CD4-positive, alpha-beta T cell treated with Interleukin-17A for 1 hour (primary cell): ENCODE measurements around the gene ALDOC.

Source experiments
- DNase-seq: peaks from one replicate; pipeline ENCODE4 v3.0.0-alpha.2; 2020

The ALDOC gene

DNA sequence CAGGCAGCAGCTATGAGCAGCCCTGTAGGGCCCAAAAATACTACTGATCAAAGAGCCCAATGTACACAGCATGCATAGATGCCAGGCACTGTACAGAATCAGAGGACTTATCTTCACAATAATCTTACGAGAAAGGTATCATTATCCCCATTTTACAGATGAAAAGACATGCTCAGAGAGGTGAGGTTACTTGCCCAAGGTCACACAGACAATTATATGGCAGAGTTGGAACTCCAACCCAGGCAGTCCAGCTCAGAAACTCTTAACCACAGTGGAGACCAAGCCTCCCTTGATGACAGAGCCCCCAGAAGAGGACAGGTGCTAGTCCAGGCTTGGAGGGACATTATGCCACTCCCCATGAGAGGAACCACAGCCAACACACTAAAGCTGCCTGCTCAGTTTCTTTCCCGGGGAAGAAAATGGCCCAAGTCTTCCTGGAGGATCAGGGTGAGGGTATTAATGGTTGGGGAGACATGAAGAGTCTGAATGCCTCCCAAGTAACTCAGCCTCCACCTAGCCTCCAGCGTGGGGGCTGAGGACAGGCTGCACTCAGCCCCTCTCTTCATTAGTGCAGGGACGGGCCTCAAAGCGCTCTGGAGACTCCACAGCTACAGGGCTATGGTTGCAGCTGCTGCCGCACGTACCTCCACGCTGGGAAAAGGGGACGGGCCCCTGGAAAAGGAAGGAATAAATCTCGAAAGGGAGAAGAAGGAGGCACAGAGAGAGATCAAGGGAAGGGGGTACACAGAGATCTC, 25.1 kb downstream of the ALDOC start:
- no peak for DNase-seq

DNA sequence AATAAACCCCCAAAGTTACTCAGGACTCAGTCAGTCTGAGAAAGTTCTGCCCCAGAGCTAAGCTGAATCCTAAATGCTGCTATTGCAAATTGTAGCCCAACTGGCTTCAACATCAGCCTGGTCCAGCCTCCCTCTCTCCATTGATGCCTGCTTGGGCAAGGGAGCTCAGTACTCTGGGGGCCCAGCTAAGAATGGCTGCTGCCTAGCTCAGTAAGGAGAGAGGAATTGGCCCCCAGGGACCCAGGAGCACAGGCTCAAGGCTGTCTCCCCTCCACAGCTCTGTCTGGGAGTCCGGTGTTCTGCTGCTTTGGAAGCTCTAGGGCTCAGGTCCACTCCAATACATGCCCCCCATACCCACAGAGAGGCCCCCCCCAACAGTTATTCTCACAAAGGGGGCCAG, 25.8 kb downstream of the ALDOC start:
- DNase-seq: no peak

DNA sequence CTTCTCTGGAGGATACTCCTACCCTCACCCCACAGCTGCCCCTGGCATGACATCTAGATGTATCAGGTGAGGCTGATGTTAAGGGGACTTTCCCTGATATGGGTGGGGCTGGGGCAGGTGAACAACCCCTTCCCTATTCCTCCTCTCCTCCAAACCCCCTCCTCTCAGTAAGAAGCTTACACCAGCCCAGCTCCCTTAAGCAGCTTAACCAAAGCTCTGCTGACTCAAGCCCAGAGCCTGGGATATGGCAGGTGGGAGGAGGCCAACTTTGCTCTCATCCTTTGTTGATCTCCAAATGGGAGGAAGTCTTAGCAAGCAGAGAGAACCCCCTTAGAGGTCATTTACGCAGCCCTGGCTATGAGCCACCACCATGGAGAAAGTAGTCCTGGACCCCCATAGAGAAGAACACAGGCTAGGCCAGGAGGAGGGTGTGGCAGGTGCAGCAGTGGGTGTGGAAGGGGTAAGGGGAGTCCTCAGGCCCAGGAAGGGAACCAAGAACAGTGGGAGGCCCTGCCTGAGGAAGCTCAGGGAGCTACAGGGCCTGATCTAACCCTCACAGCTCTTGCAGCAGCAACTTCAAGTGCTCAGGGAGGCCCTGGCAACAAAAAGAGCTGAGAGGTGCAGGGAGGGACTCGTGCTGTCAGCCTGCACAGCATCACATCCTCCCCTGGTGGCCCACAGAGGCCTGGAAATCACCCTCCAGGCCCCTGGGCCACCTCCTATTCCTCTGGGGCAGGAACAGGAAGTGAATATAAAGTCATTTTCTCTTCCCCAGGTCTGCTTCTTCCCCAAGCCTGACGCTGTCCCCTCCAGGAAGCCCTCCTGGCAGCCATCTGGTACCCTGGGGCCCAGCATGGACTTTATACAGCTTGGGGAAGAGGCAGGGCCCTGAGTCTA, 27.2 kb downstream of the ALDOC start:
- DNase-seq: peak; percentile 83

DNA sequence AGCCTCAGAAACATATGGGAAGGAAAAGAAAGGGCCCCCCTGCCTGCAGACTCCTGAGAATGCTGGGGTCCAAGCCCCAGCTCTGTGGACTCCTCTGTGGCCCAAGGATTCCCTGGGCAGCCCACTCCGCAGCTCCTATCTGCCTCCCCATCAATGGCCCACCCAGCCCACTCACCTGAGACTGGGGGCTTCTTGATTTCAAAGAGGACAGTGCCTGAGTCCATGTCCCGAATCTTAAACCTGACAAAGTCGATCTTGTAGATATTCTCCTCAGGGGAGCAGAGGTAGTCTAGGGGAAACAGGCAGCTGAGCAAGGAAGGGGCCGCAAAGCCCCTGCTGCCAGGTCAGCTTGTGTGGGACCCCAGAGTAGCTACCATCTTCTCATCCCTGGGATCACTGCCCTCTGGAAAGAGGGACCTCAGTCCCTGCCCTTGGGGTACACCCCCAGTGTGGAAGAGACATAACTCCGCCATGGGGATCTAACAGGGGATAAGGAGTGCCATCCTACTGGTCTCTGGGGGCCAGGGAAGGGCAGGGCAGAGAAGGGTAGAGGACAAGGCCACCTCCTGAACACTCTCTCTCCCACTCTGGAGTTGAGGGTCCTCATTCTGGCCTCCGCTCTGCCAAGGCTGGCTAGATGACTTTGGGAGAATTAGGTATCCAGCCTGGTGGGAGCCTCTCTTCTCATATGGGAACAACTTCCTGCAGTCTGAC, 28.1 kb downstream of the ALDOC start:
- DNase-seq: no peak

DNA sequence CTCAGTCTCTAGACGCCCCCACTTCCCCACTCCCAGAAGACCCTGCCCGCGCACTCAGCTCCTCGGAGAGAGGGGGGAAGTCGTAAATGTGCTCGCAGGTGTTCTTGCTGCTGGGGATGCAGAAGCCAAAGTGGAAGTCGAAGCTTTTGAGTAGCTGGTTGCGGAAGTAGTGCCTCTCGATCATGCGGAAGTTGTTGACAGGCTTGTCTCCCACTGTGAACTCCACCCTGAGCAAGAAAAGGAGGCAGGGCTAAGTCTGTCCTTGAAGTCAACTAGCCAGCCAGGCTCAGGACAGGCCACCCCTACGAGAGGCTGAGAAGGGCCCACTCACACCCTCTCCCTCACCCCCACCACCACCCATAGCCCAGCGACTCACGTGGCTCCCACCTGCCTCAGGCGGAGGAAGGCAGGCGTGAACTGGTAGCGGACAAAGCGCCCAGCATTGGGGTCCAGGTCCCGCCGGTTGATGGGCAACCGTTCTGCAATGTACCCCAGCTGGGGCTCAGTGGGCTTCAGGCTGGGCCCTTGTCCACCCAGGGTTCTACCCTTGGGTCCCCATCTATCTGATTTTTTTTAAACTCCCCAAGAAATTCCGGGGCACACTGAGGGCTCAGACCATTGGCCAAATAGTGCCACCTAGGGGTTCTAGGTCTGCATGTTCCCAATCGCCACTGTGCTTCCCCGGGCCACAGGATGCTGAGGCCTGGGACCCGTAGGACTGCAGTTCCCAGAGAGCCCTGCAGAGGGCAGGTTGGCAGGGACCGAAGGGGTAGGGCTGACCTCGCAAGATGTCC, 28.9 kb downstream of the ALDOC start:
- DNase-seq: peak; percentile 76

DNA sequence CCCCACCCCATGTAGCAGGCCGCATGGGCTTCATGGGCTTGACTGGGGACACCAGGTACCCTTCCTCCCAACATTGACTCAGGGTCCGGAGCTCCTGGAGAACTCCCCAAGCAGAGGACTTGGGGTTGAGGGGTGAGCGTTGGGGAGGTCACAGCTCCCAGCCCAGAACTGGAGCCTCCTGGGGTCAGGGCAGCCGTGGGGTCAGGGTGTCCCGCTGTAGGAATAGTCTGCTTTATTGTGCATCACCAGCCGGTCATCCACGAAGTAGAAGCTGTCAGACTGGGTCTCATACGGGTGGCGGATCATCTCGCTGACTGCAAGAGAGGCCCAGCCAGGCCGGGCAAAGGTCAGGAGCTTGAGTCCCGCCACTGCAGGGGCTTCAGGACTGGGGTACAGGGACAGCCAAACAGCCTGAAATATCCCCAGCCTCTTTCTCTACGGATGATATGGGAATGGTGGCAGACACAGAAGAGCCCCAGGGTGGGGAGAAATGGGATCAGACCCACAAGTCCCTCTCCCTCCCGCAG, 29.5 kb downstream of the ALDOC start:
- DNase-seq: no peak

DNA sequence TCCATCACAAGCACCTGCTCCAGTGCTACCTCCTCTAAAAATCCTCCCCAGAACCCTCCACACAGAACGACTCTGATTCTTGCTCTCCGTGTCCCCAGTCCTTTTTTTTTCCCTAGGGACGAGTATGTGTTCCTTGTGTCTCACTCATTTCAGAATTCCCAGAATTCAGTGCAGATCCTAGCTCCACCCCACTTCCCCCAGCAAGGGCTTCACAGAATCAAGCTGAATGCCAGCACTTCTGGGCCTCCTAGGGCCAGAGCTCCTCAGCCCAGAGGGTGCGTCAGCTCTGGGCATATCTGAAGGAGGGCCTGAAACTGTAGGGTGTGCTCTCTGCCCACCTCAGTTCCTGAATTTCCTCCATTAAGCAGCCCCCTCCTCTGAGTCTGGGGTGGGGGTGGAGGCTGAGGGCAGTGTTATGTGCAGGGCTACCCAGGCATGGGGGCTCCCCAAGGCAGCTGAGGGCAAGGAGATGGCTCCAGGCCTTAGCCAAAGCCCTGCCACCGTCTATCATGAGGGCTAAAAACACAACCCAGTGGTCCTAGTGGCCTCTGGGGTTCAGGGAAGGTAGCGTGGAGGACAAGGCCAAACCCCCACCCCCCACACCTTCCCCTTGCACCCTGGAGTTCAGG, 30.8 kb downstream of the ALDOC start:
- no peak for DNase-seq

DNA sequence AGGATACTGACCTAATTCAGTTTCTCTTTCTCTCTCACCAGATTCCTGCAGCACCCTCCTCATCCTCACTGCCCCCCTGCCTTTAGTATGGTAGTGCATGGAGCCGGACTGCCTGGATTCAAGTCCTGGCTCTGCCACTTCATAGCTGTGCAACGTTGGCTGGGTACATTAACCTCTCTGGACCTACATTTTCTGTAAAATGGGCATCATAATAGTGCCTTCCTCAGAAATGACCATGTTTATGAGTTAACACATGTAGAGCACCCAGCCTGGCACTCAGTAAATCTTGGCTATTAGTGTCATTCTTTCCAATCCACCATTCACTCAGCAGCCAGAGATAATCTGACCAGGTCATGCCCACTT, 31.6 kb downstream of the ALDOC start:
- no peak for DNase-seq

DNA sequence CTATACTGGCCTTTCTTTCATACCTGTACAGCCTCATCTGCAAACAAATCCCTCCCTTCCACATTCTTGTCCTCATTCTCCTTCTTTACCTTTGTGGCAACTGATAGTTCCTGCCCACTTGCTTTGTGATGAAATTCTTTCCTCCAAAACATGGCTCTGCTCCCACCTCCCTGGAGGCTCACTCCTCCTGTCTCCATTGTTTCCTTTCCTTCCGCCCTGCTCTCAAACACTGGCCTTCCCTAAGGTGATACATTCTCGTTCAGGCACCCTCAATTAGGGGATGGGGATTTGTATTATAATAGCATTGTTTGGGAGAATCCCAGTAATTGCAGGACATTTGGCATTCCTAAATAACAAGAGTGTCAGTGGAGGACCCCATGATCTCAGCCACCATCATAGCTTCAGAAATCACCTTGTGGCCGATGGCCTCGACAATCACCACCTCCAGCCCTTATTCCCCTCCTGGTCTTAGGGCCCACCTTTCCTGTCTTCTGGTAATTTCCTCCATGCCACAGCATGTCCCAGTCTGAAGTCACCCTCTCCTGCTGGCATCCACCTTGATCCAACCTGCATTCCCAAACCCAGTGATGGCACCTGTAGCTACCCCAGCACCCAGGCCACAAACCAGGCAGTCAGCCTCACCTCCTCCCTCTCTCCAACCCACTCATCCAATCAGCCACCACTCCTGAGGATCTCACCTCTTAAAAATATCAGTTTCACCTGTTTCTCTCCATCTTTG, 32.1 kb downstream of the ALDOC start:
- DNase-seq: no peak

DNA sequence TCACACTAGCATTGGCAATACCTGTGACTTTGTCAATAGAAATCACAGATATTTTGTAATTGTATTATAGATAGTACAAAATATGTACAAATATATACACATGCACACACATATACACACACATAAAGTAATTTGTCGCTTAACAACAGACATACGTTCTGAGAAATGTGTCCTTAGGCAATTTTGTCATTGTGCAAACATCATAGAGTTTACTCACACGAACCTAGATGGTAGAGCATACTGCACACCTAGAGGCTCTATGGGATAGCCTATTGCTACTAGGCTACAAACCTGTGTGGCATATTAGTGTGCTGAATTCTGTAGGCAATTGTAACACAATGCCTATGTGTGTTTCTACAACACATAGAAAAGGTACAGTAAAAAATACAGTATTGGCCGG, 35.3 kb downstream of the ALDOC start:
- DNase-seq: no peak

DNA sequence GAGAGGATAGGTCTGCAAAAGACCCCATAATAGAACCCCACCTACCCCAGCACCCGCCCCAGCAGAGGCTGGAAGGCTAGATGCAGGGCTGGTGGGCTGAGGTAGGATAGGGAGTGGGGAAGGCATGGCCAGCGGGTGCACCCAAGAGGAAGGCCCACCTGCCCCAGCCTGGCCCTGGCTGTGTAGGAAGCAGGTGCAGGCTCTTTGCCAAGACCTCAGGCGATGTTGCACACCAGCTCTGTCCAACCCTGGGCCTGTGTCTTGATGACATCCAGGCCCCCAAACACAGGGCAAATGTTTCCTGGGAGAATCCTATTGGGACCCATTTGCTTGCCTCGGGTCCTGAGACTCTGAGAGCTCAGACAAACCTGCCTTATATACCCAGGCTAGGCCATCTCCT, 36.5 kb downstream of the ALDOC start:
- DNase-seq: no peak

DNA sequence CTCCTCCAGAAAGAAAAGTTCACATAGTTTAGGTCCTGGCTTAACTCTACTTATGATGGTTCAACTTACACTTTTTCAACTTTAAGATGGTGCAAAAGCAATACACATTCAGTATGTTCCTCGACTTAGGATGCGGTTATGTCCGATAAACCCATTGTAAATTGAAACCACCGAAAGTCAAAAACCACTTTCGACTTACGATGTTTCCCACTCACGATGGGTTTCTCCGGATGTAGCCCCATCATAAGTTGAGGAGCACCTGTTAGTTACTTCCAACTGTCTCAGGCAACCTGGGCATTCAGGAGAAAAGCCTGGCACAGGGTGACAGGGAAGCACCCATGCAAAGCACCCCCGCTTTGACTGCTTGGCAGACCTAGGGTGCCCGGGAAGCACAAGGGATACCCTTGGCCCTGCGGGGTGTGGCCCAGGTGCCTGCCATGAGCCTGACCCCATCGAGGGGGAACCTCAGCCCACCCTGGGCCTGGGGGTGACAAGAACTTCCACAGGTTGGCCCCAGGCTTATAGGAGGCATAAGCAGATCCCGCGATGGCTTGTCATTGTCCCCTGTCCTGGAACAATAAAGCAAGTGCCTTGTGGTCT, 38.3 kb downstream of the ALDOC start:
- no peak for DNase-seq

DNA sequence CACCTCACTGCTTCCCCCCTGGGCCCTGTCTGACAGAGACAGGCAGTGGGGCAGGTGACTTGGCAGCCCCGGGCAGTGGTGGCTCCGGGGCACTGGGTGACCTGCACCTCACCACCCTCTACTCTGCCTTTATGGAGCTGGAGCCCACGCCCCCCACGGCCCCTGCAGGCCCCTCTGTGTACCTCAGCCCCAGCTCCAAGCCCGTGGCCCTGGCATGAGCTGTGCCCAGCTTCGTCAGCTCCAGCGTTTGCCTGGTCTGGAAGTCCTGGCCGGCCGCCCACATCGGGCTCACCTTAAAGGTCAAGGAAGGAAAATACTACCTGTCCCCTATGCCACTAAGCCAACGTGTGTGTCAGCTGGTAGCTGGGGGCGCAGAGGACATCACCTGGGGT, 39.5 kb downstream of the ALDOC start:
- no peak for DNase-seq

DNA sequence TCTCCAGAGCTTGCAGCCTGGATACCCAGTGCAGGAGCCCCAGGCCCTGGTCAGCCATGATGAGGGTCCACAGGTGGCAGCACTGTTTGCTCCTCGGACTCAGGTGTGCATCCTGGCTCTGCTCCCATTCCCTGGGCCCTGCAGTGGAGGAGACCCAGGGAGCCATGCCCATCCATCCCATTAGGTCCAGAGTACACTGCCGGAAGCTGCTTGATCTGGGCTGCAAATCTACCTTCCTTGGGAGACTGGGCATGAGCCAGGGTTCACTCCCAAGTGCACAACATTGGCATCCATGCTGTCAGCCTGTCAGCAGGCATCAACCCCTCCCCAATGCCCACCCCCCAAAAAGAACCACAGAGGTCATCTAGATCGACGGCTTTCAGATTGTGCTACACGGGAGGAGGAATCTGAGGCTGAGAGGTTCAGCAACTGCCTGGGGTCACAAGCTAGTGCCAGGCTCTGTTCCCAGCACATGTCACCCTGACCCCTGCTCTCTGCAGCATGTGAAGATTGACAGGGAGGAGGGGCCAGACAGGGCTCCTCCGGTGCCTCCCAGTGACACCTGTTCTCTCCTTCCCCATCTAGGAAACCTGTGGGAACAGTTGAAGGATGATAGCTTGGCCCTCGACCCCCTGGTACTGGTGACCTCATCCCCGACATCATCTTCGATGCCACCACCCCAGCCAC, 40.0 kb downstream of the ALDOC start:
- no peak for DNase-seq

DNA sequence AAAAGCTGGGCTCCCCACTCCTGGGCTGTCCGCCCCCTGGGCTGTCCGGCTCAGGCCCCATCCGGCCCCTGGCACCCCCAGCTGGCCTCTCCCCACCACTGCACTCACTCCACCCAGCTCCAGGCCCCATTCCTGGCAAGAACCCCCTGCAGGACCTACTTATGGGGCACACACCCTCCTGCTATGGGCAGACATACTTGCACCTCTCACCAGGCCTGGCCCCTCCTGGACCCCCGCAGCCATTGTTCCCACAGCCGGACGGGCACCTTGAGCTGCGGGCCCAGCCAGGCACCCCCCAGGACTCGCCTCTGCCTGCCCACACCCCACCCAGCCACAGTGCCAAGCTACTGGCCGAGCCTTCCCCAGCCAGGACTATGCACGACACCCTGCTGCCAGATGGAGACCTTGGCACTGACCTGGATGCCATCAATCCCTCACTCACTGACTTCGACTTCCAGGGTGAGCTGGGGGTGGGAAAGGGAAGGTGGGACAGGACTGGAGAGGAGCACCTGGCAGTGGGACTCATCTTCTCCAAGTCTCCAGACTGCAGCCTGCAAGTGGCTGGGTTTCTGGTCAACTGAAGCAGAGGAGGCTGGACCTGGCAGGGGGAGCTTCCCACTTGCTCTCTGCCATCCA, 41.8 kb downstream of the ALDOC start:
- DNase-seq: no peak

DNA sequence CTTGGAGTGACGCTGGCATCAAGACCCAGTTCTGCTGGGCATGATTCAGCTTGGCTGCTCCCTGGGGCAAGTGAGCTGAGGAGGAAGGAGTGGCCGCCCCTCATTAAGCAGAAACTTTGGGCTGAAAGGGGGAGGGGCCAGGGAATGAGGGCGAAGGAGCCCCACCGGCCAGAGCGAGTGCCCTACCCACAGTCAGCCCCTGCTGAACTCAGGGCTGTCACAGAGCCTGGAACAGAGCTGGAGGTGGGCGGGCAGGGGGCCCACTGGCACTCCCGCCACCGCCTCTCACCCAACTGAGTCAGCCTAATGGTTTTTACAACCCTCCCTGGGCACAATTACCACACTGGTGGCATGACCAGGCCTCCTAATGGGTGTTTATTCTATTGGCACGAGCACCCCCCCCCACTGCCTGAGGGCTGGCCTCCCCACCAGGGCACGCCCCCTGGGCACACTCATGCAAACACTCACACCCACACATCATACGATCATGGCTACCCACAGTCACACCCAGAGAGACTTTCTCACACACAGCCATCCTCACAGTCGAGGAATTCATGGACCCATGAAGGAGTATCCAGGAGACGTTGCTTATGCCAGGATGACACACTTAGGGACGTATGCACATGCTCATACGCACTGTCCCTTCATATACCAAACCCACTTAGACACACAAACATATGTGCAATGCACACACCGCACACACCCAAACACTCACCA, 43.4 kb downstream of the ALDOC start:
- no peak for DNase-seq

DNA sequence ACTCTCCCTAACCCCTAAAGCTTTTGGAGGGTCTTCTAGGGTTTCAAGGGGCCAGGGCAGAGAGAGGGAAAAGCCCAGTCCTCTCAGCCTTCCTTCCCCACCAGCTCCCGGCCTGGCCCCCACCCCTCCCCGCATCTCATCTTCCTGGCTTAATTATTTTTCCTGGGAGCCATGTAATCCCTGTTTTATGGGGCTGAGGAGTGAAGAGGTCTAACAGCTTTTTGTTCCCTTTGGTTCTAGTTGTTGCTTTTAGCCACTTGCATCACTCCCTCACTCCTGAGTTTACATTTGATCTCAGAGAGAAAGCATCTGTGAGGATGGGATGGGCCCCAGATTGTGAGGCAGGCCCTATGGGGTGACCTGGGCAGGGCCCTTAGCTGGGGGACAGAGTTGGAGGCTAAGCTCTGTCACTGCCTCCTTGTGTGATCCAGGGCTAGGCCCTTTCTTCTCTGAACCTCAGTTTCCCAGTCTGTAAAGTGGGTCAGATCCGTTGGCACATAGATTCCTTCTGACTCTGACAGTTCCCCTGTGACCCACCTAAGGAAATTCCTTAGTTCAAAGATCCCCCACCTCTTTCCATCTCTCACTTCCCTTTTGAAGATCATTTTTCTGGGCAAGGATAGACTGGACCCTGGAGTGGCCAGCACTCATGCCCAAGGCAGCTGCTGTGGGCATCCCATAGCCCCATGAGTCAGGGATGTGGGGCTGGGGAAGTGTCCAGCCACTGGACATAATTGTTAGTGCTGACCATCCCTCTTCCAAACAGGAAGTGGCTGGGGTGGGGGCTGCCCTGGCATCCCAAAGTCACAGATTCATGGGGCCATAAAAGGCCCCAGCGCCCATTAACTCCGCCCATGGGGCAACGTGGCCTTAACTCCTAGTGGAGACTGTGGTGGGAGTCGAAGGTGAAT, 44.4 kb downstream of the ALDOC start:
- DNase-seq: no peak

DNA sequence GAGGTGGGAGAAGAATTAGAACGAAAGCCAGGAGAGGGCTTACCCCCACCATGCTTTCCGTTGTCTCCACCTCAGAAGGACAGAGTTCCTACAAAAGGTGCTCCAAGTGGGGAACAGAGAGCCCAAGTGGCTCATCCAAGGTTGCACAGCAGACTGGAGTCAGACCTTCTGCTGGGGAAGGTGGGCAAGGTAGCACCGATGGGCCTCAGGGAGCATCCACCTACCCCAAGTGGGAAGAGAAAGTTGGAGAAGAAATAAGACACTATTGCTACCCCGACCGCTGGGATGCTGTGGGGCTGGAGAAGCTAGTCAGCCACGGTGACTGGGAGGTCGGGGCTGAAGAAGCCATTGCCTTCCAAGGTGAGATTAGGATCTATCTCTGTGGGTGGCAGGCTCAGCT, 45.8 kb downstream of the ALDOC start:
- DNase-seq: no peak
